ENCODE data around the gene NFIX. TPM values are rescaled to one million over a fixed set of nuclear protein-coding genes. Genes with fewer than 3 reads are reported as not detected.

Gene NFIX
- total and polyA plus RNA-seq, 2 of the 13 experiments (the other 11 are each of a cell fraction or from before 2014, with no cell fraction given): 3.4 to 5.4 TPM

DNA sequence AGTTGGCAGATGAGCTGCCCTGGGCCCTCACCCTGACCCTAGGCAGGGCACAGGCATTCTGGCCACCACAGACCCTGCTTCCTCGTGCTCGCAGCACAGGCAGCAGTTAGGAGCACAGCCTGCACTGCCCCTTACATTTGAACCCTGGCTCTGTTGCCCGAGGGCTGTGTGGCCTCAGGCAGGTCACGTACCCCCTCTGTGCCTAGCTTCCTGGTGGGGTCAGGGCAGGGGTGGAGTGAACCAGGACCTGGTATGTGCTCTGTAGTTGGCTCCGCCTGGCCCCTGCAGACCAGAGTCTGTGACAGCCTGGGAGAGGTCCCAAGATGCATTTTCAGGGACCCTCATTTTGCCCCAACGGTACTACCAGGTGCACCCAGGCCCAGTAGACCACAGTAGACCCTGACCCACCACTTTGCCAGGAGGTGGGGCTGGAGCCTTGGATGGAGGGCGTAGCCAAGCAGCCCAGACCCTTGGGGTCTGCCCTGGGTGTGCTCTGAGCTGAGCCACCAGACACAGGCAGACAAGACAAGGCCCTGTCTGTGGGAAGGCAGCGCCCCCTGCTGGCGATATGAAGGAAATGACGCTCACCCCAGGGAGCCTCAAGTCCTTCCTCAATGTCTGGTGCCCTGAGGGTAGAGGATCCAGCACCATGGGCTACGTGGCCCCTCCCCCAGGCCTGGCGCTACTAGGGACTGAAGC lies 98.3 kb downstream of the NFIX start (continued):
- TF ChIP-seq KIAA2018 (CRISPR knock-in tag; IDR thresholded peaks at IDR 0.05; ENCODE audit: borderline replicate concordance) (no peak), SMARCE1 (IDR thresholded peaks at IDR 0.05; ENCODE audit: borderline replicate concordance) (no peak), RFX1 (IDR thresholded peaks at IDR 0.05) (no peak), ATAD3A (CRISPR knock-in tag; IDR thresholded peaks at IDR 0.05) (no peak), FOSL1 (CRISPR knock-in tag; IDR thresholded peaks at IDR 0.05; ENCODE audit: borderline replicate concordance) (no peak), ZFX (CRISPR knock-in tag; IDR thresholded peaks at IDR 0.05; ENCODE audit: low read depth) (peak; percentile 2; the same call in 1 of the 2 replicates), HNRNPL (IDR thresholded peaks at IDR 0.05; ENCODE audit: low read depth, low read length) (0 out of 2 replicates have a peak, but pooled peaks have one; percentile 11), ZNF619 (CRISPR knock-in tag; IDR thresholded peaks at IDR 0.05) (0 out of 2 replicates have a peak, but pooled peaks have one; percentile 69), ZNF484 (CRISPR knock-in tag; IDR thresholded peaks at IDR 0.05; ENCODE audit: borderline replicate concordance, low read depth) (no peak), ZNF784 (CRISPR knock-in tag; IDR thresholded peaks at IDR 0.05; ENCODE audit: borderline replicate concordance) (no peak), LCORL (IDR thresholded peaks at IDR 0.05) (no peak), LCORL (CRISPR knock-in tag; IDR thresholded peaks at IDR 0.05) (no peak), SMC3 (IDR thresholded peaks at IDR 0.05; ENCODE audit: low read length) (peak; percentile 80), SATB2 (CRISPR knock-in tag; IDR thresholded peaks at IDR 0.05) (no peak), JARID2 (CRISPR knock-in tag; IDR thresholded peaks at IDR 0.05; ENCODE audit: insufficient replicate concordance) (no peak), ZMYM3 (CRISPR knock-in tag; IDR thresholded peaks at IDR 0.05) (peak; percentile 54; the same call in 1 of the 2 replicates)
- TF ChIP-seq, protein P1, sequence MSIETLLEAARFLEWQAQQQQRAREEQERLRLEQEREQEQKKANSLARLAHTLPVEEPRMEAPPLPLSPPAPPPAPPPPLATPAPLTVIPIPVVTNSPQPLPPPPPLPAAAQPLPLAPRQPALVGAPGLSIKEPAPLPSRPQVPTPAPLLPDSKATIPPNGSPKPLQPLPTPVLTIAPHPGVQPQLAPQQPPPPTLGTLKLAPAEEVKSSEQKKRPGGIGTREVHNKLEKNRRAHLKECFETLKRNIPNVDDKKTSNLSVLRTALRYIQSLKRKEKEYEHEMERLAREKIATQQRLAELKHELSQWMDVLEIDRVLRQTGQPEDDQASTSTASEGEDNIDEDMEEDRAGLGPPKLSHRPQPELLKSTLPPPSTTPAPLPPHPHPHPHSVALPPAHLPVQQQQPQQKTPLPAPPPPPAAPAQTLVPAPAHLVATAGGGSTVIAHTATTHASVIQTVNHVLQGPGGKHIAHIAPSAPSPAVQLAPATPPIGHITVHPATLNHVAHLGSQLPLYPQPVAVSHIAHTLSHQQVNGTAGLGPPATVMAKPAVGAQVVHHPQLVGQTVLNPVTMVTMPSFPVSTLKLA (IDR thresholded peaks at IDR 0.05): no peak
- TF ChIP-seq, protein P2, sequence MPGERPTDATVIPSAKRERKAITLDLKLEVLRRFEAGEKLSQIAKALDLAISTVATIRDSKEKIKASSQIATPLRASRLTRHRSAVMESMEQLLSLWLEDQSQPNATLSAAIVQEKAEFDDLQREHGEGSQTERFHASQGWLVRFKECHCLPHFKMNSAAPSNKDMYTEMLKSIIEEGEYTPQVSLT (CRISPR knock-in tag; IDR thresholded peaks at IDR 0.05; ENCODE audit: borderline replicate concordance, low read depth): no peak
